WTC11 (cell line): ENCODE measurements around the gene ZBTB7C.

Source experiments
- ATF6 ChIP-seq: sonication (generic); formaldehyde crosslinking; IDR thresholded peaks from 2 replicates; pipeline ENCODE4 v1.8.1; 2023; ENCODE audit warnings: mild to moderate bottlenecking, missing genetic modification reagents
- CTCF ChIP-seq: fragments of 200-600 bp; IDR thresholded peaks from 2 replicates; pipeline ENCODE4 v1.8.0; 2022; ENCODE audit warnings: antibody characterized with exemption
- ESRRA ChIP-seq: sonication (generic); formaldehyde crosslinking; IDR thresholded peaks from 2 replicates; pipeline ENCODE4 v1.8.1; 2022; ENCODE audit warnings: mild to moderate bottlenecking, missing genetic modification reagents, borderline replicate concordance
- GTF2I ChIP-seq: fragments of 250-450 bp; sonication (Bioruptor Pico); conservative IDR thresholded peaks from 2 replicates; pipeline ENCODE4 v1.4.0; 2021; ENCODE audit warnings: mild to moderate bottlenecking
- JUN ChIP-seq: sonication (generic); formaldehyde crosslinking; IDR thresholded peaks from 2 replicates; pipeline ENCODE4 v1.8.0; 2023; ENCODE audit warnings: mild to moderate bottlenecking, missing genetic modification reagents
- NR1H2 ChIP-seq: sonication (generic); formaldehyde crosslinking; IDR thresholded peaks from 2 replicates; pipeline ENCODE4 v1.9.0; 2021; ENCODE audit warnings: mild to moderate bottlenecking, moderate library complexity, missing genetic modification reagents

GRCh38 chr18:47990981-47991380 lies 418.2 kb downstream of the ZBTB7C start:
- TF ChIP-seq ESRRA (CRISPR knock-in tag) (no peak), CTCF (no peak), NR1H2 (no peak), JUN (CRISPR knock-in tag) (no peak), ATF6 (CRISPR knock-in tag) (no peak), GTF2I (CRISPR knock-in tag) (no peak)
